Hematopoietic multipotent progenitor cell treated with erythropoietin and hydrocortisone succinate and interleukin-3 and kit ligand, for 4 days (in vitro differentiated cells): ENCODE results near the gene PPP2R5A.
"Not testable (repeated sequence)": the region's sequence is repeated elsewhere in the genome, so short reads cannot be mapped to it uniquely, and the experiment has no call there.

Experiments used
- DNase-seq: peaks from one replicate; pipeline ENCODE4 v3.0.0-alpha.2; 2015

PPP2R5A gene

DNA sequence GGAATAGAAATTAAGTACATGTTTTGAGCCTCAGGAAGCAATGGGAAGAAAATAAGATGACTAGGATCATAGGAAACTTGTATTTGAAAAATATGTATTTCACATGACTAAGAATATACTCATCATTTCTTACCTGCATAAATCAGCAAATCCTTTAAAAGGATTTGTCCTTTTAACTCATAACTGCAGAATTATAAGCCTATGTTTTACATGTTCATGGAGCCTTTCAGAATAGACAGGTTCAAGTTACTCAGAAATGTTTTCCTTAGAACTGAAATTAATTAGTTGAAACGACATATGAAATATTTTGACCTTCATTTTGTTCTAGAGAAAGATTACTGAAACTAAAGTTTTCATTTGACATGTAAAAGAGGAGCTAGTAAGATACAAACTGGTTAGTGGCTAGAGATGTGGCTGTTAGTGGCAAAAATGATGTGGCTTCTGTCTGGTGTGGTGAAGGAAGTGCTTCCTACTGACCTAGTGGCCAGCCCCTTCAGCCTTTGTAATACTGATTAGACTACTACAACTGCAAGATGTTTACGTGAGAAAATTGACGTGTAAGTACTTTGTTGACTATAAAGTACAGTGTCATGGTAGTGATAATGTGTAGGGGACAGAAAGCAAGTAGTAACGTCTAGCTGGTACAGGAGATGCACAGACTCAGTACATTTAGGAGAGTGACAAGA is 74.7 kb downstream of the PPP2R5A start:
- DNase-seq: no peak

GRCh38 chr1:212364985-212365384 is 79.8 kb downstream of the PPP2R5A start:
- no peak for DNase-seq

- DNase-seq: no peak
Observed at GRCh38 chr1:212366901-212367300, 81.7 kb downstream of the PPP2R5A start.

- no peak for DNase-seq
Observed at GRCh38 chr1:212367474-212368072, 82.4 kb downstream of the PPP2R5A start.

DNA sequence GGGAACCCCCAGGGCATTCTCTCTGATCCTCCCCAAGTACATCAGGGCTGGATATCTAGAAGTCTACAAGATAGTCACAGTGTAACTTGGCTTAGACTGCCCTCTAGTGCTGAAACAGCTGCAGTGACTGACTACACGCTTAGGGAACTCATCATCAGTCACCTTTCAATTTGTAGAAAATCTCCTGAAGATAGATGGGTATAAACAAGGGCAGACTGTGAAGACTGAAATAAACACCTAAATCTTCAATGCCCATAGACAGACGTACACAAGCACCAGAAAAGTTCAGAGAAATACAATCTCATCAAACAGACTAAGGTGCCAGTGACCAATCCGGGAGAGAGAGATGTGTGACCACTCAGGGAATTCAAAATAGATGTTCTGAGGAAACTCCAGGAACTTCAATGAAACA is 82.9 kb downstream of the PPP2R5A start:
- peak; percentile 90 for DNase-seq

DNA sequence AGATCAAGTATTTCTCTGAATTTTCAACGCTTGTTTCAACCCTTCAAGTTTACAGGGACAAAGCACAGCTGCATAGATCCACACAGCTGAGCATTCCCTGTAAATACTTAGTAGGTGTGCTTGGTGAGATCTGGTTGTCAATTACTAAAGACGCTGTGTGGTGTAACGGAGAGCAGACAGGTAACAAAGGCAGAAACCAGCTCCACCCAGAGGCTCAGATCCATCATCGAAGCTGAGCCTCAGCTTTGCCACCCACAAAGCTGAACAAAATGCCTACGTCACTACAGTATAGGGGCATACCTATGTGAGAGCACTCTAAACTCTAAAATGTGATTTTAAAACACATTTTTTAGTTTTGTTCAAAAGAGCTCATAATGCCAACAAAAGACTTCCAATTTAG is 90.8 kb downstream of the PPP2R5A start:
- DNase-seq: no peak

GRCh38 chr1:212377644-212378043 is 92.4 kb downstream of the PPP2R5A start:
- no peak for DNase-seq

DNA sequence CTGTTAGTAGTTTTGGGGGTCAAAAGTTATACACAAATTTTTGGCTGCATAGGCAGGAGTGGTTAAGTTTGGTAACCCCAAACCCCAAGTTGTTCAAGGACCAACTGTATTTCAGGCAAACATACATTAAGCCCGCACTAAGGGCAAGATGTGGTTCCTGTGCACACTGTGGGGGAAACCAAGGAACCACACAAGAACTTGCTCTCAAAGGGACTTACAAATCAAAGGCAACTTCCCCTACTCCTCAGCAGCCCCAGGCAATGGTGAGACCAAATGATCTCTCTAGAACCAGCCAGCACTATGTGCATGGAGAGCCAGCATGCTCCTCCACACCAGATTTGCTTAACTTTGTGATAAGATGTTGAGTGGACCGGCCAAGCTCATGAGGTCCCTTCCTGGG is 94.2 kb downstream of the PPP2R5A start:
- DNase-seq: no peak

GRCh38 chr1:212381397-212382035 is 96.3 kb downstream of the PPP2R5A start:
- peak; percentile 13 for DNase-seq

DNA sequence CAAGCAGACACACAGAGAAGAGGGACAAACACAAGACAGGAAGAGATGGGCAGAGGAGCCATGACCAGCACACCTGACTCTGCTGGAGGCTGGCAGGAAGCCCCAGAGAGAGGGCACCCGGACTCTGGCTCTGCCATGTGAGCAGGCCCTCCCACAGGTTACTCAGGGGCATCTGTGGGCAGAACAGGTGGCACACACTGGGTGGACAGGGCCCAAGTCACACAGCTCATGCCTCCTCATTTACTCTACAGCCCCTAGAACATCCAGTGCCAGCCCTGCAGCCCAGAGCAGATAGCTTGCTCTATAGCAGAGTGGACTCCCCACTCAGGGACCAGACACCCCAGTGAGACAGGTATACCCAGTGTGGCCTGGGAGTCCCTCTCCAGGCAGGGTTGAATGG is 100.8 kb downstream of the PPP2R5A start:
- no peak for DNase-seq

- no peak for DNase-seq
Observed at GRCh38 chr1:212388985-212389716, 103.9 kb downstream of the PPP2R5A start.

- DNase-seq: not testable (repeated sequence)
Observed at GRCh38 chr1:212395678-212396437, 110.6 kb downstream of the PPP2R5A start.

DNA sequence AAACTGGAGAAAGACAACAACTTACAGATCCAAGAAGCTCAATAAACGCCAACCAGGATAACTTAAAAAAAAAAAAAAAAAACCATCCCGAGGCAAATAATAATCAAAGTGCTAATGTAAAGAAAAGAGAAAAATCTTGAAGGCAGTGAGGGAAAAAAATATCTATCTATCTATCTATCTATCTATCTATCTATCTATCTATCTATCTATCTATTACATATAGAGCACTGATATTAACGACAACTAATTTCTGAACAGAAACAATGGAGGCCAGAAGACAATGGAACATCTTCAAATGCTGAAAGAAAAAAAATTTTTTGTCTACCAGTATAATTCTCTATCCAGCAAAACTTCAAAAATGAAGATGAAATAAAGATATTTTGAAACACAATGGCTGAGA is 111.4 kb downstream of the PPP2R5A start:
- peak; percentile 29 for DNase-seq

- DNase-seq: no peak
Observed at GRCh38 chr1:212397171-212397570, 112.0 kb downstream of the PPP2R5A start.

DNA sequence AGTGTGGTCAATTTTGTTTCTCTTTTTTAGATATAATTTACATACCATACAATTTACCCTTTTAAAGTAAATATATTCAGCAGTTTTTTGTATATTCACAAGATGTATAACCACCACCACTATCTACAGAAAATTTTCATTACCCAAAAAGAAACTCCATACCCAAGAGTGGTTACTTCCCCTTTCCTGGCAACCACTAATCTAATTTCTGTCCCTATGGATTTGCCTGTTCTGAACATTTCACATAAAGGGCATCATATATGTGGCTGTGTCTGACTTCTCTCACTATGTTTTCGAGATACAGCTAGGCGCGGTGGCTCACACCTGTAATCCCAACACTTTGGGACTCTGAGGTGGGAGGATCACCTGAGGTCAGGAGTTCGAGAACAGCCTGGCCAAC is 115.8 kb downstream of the PPP2R5A start:
- no peak for DNase-seq

GRCh38 chr1:212401838-212402582 is 116.8 kb downstream of the PPP2R5A start:
- DNase-seq: no peak

GRCh38 chr1:212402666-212403321 is 117.6 kb downstream of the PPP2R5A start:
- DNase-seq: no peak

- peak; percentile 41 for DNase-seq
Observed at GRCh38 chr1:212410231-212410820, 125.1 kb downstream of the PPP2R5A start.
